NCI-H82 treated with DMSO at 0.1 percent for 48 hours (cell line): ENCODE results near the gene FIBP.
"Not testable (repeated sequence)": the region's sequence is repeated elsewhere in the genome, so short reads cannot be mapped to it uniquely, and the experiment has no call there.

Experiments used
- DNase-seq: peaks from one replicate; lab custom pipeline; 2025; ENCODE audit not compliant: unreplicated experiment; lab: John Stamatoyannopoulos, UW

Gene FIBP

GRCh38 chr11:65849366-65849765 is 38.9 kb downstream of the FIBP start:
- DNase-seq: no peak

DNA sequence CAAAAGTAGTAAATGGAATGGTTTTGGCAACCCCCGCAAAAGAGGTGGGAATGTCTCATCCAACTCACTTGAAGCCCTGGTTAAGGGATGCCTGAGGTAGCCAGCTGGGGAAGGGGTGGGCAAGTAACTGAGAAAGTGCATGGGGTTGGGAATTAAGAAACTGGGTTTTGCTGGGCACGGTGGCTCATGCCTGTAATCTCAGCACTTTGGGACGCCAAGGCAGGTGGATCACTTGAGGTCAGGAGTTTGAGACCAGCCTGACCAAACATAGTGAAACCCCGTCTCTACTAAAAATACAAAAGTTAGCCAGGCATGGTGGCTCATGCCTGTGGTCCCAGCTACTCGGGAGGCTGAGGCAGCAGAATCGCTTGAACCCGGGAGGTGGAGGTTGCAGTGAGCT is 39.6 kb downstream of the FIBP start:
- DNase-seq: not testable (repeated sequence)

- DNase-seq: no peak
These were observed 40.5 kb downstream of the FIBP start for GRCh38 chr11:65847746-65848145.

- no peak for DNase-seq
These were observed 43.9 kb downstream of the FIBP start for GRCh38 chr11:65844231-65844872.

GRCh38 chr11:65843811-65844210 is 44.5 kb downstream of the FIBP start:
- DNase-seq: no peak

GRCh38 chr11:65842144-65842543 is 46.1 kb downstream of the FIBP start:
- no peak for DNase-seq

- no peak for DNase-seq
These were observed 54.1 kb downstream of the FIBP start for GRCh38 chr11:65834202-65834601.
